Heart left ventricle (tissue), 13 donors: ENCODE data around the gene HCST.
"Not testable (repeated sequence)": the region's sequence is repeated elsewhere in the genome, so short reads cannot be mapped to it uniquely, and the experiment has no call there.

Experiments
- POLR2A ChIP-seq, 2 donors: fragments of 450-650 bp; IDR thresholded peaks; one replicate each; pipeline ENCODE4 v1.6.1; 2017; ENCODE audit warnings: antibody characterized with exemption in 2 of 2, mild to moderate bottlenecking in 2 of 2, moderate library complexity in 2 of 2
- TF ChIP-seq, protein P1 (sequence below), 12 donors: fragments of 200-600 bp; sonication (generic) in 4 of 12; IDR thresholded peaks; one replicate each; pipeline versions ENCODE4 v1.5.0 to v1.8.0; 2018 to 2022; ENCODE audit warnings: antibody characterized with exemption in 12 of 12, mild to moderate bottlenecking in 5 of 12
- donor health status: ischemic (EF 13 %, LVEDD 7.1; RV severe dilation, severe dysfunction).
- donor health status: DM: no; HTN: yes; CAD: no.
- donor health status: DM: no; HTN: no; CAD: no.
- donor health status: ischemic (EF 25% LVEDD 6.9; RV normal size, moderate dysfunction).
- donor health status: ischemic (EF 25% LVEDD 5.7; RV mildly dilated, moderate dysfunction).
- donor health status: ischemic (EF 35%, LVEDD 5.7; RV mildly dilated, moderate dysfunction).
- donor health status: nonischemic (EF 11% LVEDD 7.7; RV severe dilation, severe dysfunction).
- donor health status: DM: yes; HTN: yes; CAD: no.
- donor health status: PGD.
- donor health status: ischemic (EF 29% LVEDD 5.4; RV normal size, mild dysfunction).
- donor health status: nonischemic (EF 23%, LVEDD 6.1; RV moderate dilation, normal function).

DNA sequence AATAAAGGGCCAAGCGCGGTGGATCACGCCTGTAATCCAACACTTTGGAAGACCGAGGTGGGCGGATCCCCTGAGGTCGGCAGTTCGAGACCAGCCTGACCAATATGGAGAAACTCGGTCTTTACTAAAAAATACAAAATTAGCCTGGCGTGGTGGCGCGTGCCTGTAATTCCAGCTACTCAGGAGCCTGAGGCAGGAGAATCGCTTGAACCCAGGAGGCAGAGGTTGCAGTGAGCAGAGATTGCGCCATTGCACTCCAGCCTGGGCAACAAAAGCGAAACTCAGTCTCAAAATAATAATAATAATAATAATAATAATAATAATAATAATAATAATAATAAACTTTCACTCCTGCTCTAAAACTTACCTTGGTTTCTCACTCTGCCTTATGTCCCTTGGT is 8.0 kb downstream of the HCST start:
- TF ChIP-seq, protein P1, sequence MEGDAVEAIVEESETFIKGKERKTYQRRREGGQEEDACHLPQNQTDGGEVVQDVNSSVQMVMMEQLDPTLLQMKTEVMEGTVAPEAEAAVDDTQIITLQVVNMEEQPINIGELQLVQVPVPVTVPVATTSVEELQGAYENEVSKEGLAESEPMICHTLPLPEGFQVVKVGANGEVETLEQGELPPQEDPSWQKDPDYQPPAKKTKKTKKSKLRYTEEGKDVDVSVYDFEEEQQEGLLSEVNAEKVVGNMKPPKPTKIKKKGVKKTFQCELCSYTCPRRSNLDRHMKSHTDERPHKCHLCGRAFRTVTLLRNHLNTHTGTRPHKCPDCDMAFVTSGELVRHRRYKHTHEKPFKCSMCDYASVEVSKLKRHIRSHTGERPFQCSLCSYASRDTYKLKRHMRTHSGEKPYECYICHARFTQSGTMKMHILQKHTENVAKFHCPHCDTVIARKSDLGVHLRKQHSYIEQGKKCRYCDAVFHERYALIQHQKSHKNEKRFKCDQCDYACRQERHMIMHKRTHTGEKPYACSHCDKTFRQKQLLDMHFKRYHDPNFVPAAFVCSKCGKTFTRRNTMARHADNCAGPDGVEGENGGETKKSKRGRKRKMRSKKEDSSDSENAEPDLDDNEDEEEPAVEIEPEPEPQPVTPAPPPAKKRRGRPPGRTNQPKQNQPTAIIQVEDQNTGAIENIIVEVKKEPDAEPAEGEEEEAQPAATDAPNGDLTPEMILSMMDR (IDR thresholded peaks at IDR 0.05) = not testable (repeated sequence)
- not testable (repeated sequence) for TF ChIP-seq POLR2A (IDR thresholded peaks at IDR 0.05)
